ENCODE measurements around the gene RTEL1.

- no peak for TF ChIP-seq CTCF (conservative IDR thresholded peaks at IDR 0.05 in 1 of 2, IDR thresholded peaks at IDR 0.05 in 1 of 2; ENCODE audit: extremely low read depth in 1 of 2, insufficient read depth in 1 of 2, low read depth in 1 of 2, low read length in 2 of 2)
- no peak for TF ChIP-seq EZH2 (IDR thresholded peaks at IDR 0.05; ENCODE audit: borderline replicate concordance, low read length)
Observed at GRCh38 chr20:63744158-63744557, 86.0 kb downstream of the RTEL1 start.
